ENCODE results near the gene PHACTR4. TPM values are rescaled to one million over a fixed set of nuclear protein-coding genes. Genes with fewer than 3 reads are reported as not detected.
A peak's percentile ranks its signal among the peaks of the same experiment; 100 is the strongest.

PHACTR4 gene
- total and polyA plus RNA-seq, 2 experiments from 2014 or later, result 21.5 to 22.1 TPM

DNA sequence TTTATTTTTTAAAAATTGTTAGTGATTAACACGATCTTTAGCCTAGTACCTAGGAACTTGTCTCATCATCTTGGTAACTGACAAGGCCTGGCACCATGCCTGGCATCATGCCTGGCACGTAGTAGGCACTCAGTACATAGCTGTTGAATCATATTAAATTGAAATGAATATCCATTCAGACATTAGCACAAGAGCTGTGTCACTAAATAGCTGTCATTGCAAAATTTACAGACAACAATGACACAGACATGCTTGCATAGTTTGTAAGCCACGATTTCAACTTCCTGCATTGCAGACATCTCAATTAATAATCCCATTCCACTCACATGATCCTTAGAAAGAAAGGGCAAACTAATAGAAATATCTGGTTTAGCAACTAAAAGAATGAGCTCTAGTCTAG is 15.4 kb upstream of the PHACTR4 start:
- Histone ChIP-seq H2AFZ (no peak overlapping the region), H3K27ac (no peak overlapping the region), H4K20me1 (ENCODE audit: insufficient read depth, poor library complexity, severe bottlenecking) (no peaks in the 10 kb centered on the region), H3K79me2 (no peaks in the 10 kb centered on the region), H3K4me2 (no peak overlapping the region), H3K4me3 (no peak overlapping the region), H3K9me2 (replicated peaks; ENCODE audit: insufficient read depth) (no peaks in the 10 kb centered on the region), H3K36me3 (replicated peaks; ENCODE audit: insufficient read depth, low read depth) (no peaks in the 10 kb centered on the region), H3K9me3 (ENCODE audit: low read depth) (no peaks in the 10 kb centered on the region), H3K27me3 (no peaks in the 10 kb centered on the region), H3K4me1 (ENCODE audit: insufficient read depth) (no peaks in the 10 kb centered on the region)
- WGBS (ENCODE audit: low lambda C conversion rate, missing lambda C conversion rate), result 72% methylated on average over 3 of the region's 3 CpGs
- no peak for DNase-seq (ENCODE audit: low spot score)
- TF ChIP-seq, protein P1, sequence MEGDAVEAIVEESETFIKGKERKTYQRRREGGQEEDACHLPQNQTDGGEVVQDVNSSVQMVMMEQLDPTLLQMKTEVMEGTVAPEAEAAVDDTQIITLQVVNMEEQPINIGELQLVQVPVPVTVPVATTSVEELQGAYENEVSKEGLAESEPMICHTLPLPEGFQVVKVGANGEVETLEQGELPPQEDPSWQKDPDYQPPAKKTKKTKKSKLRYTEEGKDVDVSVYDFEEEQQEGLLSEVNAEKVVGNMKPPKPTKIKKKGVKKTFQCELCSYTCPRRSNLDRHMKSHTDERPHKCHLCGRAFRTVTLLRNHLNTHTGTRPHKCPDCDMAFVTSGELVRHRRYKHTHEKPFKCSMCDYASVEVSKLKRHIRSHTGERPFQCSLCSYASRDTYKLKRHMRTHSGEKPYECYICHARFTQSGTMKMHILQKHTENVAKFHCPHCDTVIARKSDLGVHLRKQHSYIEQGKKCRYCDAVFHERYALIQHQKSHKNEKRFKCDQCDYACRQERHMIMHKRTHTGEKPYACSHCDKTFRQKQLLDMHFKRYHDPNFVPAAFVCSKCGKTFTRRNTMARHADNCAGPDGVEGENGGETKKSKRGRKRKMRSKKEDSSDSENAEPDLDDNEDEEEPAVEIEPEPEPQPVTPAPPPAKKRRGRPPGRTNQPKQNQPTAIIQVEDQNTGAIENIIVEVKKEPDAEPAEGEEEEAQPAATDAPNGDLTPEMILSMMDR (IDR thresholded peaks at IDR 0.05; ENCODE audit: poor library complexity), result no peak
- TF ChIP-seq EZH2phosphoT487 (IDR thresholded peaks at IDR 0.05; ENCODE audit: low read depth, severe bottlenecking, unreplicated experiment) (no peak), EZH2 (IDR thresholded peaks at IDR 0.05; ENCODE audit: borderline replicate concordance) (no peak)

DNA sequence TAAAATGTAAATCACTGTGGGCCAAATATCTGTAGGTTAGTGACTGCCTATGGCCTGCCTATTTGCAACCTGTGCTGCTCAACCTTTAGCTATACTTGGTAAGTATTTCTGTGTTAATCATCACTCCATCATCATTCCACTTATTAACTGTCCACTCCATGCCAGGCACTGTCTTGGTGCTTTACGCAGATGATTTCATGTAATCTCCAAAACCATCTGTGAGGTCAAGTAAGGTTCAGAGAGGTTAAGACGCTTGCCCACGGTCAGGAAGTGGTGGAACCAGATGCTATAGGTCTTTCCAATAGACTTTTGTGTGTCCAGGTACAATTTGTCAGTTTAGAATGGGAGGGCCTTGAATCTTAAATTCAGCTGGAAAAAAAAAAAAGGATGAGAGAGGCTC is 10.8 kb upstream of the PHACTR4 start:
- Histone ChIP-seq H3K27ac (no peak overlapping the region), H3K79me2 (no peaks in the 10 kb centered on the region), H2AFZ (no peak overlapping the region), H3K4me3 (no peak overlapping the region), H3K9me3 (ENCODE audit: low read depth) (no peaks in the 10 kb centered on the region), H3K4me2 (no peak overlapping the region), H3K27me3 (no peaks in the 10 kb centered on the region), H3K36me3 (replicated peaks; ENCODE audit: insufficient read depth, low read depth) (no peaks in the 10 kb centered on the region), H3K9me2 (replicated peaks; ENCODE audit: insufficient read depth) (no peaks in the 10 kb centered on the region), H3K4me1 (ENCODE audit: insufficient read depth) (no peaks in the 10 kb centered on the region), H4K20me1 (ENCODE audit: insufficient read depth, poor library complexity, severe bottlenecking) (no peaks in the 10 kb centered on the region)
- DNase-seq (ENCODE audit: low spot score), result no peak
- no peak for TF ChIP-seq EZH2 (IDR thresholded peaks at IDR 0.05; ENCODE audit: borderline replicate concordance)
- TF ChIP-seq, protein P1 (IDR thresholded peaks at IDR 0.05; ENCODE audit: poor library complexity), result no peak
- TF ChIP-seq EZH2phosphoT487 (IDR thresholded peaks at IDR 0.05; ENCODE audit: low read depth, severe bottlenecking, unreplicated experiment), result no peak
- 66% methylated on average over 3 of the region's 3 CpGs for WGBS (ENCODE audit: low lambda C conversion rate, missing lambda C conversion rate)

DNA sequence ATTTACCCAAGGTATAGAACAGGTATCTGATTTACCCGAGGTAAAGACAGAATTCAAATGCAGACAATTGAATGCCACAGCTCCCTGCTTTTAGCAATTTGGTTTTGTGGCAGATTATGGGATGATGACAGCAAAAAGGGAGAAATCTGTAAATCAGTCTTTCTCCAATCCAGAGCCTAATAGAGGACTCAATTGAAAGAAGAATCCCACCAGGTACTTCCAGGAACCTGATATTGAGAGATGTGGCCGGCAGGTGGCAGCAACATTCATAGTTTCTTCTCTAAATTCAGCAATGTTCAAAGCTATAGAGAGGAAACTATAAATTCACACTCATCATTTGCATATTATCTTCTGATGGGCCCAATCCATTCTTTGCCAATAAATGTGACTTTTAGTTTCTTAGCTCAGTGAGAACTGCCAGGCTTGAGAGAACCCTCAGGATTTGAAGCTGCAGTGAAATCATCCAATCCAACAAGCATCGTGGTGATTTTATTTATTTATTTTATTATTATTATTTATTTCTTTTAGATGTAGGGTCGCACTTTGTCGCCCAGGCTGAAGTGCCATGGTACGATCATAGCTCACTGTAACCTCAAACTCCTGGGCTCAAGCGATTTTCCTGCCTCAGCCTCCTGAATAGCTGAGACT is 9.8 kb upstream of the PHACTR4 start:
- Histone ChIP-seq H4K20me1 (ENCODE audit: insufficient read depth, poor library complexity, severe bottlenecking) (no peaks in the 10 kb centered on the region), H3K27ac (no peak overlapping the region), H3K36me3 (replicated peaks; ENCODE audit: insufficient read depth, low read depth) (no peaks in the 10 kb centered on the region), H3K4me2 (no peak overlapping the region), H3K4me3 (no peak overlapping the region), H3K4me1 (ENCODE audit: insufficient read depth) (no peaks in the 10 kb centered on the region), H3K9me3 (ENCODE audit: low read depth) (no peaks in the 10 kb centered on the region), H3K79me2 (no peaks in the 10 kb centered on the region), H3K27me3 (no peaks in the 10 kb centered on the region), H2AFZ (no peak overlapping the region), H3K9me2 (replicated peaks; ENCODE audit: insufficient read depth) (no peaks in the 10 kb centered on the region)
- 43% methylated on average over 7 of the region's 7 CpGs for WGBS (ENCODE audit: low lambda C conversion rate, missing lambda C conversion rate)
- peak; percentile 81 for DNase-seq (ENCODE audit: low spot score)
- TF ChIP-seq, protein P1 (IDR thresholded peaks at IDR 0.05; ENCODE audit: poor library complexity), result peak; percentile 73
- TF ChIP-seq EZH2phosphoT487 (IDR thresholded peaks at IDR 0.05; ENCODE audit: low read depth, severe bottlenecking, unreplicated experiment), result no peak
- TF ChIP-seq EZH2 (IDR thresholded peaks at IDR 0.05; ENCODE audit: borderline replicate concordance), result no peak
